Measurements from ENCODE around the gene ADGRG6.

The ADGRG6 gene

GRCh38 chr6:142386657-142387056 lies 84.8 kb downstream of the ADGRG6 start:
- no peak for DNase-seq (ENCODE audit: low read depth)

DNA sequence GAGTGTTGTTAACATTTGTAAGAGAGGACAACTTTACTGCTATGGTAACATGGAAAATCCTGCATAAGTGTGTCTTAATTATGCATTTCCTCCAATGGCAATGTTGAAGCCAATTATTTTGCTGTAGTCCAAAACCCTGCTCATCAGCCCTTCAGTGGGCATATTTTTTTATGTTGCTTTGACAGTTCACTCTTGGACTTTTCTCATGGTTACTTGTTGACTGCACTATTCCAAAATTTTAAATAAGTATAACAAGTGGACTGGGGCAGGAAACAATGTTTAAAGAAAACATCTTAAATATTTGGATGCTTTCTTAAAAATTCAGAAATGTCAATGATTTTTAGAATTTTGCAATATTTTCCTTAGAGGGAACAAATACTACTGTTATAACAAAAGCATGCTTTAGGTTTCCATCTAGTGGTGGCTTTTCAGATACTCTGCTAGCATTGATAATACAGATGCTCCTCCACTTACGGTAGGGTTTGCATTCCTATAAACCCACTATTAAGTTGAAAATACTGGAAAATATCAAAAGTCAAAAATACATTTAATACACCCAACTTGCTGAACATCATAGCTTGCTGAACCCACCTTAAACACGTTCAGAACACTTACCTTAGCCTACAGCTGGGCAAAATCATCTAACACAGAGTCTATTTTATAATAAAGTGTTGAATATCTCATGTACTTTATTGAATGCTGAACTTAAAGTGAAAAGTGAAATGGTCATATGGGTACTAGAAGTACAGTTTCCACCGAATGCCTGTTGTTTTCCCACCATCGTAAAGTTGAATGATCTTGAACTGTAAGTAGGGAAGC lies 86.4 kb downstream of the ADGRG6 start:
- TF ChIP-seq, protein P1, sequence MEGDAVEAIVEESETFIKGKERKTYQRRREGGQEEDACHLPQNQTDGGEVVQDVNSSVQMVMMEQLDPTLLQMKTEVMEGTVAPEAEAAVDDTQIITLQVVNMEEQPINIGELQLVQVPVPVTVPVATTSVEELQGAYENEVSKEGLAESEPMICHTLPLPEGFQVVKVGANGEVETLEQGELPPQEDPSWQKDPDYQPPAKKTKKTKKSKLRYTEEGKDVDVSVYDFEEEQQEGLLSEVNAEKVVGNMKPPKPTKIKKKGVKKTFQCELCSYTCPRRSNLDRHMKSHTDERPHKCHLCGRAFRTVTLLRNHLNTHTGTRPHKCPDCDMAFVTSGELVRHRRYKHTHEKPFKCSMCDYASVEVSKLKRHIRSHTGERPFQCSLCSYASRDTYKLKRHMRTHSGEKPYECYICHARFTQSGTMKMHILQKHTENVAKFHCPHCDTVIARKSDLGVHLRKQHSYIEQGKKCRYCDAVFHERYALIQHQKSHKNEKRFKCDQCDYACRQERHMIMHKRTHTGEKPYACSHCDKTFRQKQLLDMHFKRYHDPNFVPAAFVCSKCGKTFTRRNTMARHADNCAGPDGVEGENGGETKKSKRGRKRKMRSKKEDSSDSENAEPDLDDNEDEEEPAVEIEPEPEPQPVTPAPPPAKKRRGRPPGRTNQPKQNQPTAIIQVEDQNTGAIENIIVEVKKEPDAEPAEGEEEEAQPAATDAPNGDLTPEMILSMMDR (conservative IDR thresholded peaks at IDR 0.05; ENCODE audit: low read depth, low read length): peak; percentile 75
- no peak for DNase-seq (ENCODE audit: low read depth)
- no peak overlapping the region for H3K4me3 ChIP-seq (ENCODE audit: low read length)

More at GRCh38 chr6:142386657-142387056, 84.8 kb downstream of the ADGRG6 start:
- TF ChIP-seq, protein P1 (conservative IDR thresholded peaks at IDR 0.05; ENCODE audit: low read depth, low read length): no peak
- H3K4me3 ChIP-seq (ENCODE audit: low read length): no peak overlapping the region

DNA sequence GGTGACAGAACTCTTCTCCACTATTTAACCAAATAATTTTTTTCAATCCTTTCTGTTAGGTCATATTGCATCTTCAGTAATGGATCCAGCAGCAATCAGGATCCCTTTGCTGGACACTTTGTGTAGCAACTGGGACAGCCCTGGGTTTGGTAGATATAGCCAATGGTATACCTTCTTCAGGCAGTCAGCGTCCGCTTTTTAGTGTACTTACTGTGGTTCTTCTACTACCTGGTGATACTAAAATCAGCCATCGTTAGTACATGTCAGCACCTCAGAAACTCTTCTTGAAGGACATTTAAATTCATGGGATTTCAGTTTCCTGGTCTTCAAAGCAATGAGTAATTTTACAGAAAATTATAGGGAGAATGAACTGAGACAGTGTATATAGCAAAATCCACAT lies 93.5 kb downstream of the ADGRG6 start:
- no peak overlapping the region for H3K4me3 ChIP-seq (ENCODE audit: low read length)

DNA sequence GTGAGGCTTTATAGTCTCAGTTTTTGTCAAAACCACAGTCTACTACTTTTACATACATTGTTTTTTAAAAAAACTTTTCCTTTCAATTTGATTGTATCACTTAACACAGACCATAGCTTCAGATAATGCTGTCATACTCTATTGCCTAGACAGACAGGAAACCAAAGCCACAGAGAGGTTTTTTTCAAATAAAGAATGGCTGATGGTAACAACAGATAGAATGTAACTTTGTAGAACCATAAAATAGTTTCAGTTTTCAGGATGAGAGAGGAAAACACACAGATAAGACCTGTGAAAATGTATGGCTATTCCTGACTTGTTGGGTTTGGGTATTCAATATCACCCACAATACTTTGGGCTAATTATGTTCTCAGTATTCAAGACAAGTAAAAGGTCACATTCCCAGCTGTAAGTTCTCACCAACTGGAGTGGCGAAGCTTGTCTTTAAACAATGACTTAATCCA lies 94.0 kb downstream of the ADGRG6 start:
- DNase-seq (ENCODE audit: low read depth): no peak
- TF ChIP-seq, protein P1 (conservative IDR thresholded peaks at IDR 0.05; ENCODE audit: low read depth, low read length): no peak

More for the DNA sequence above, 93.5 kb downstream of the ADGRG6 start:
- TF ChIP-seq, protein P1 (conservative IDR thresholded peaks at IDR 0.05; ENCODE audit: low read depth, low read length): no peak
- DNase-seq (ENCODE audit: low read depth): no peak

DNA sequence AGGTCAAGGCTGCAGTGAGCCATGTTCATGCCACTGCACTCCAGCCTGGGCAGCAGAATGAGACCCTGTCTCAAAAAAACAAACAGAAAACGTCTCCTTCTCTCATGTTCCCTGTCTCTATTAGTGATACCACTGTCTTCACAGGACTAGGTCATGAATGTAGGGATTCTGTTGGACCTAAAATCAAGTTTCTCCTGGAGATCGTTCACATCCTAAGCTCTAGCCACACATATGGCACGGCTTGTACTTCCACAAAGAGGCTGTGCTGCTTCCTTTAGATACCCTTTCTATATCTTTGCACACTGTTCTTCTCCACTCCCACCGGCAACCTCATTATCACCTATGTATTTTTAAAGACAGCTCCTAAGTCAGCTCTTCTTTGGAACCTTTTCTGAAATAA lies 96.5 kb downstream of the ADGRG6 start:
- no peak overlapping the region for H3K4me3 ChIP-seq (ENCODE audit: low read length)
- TF ChIP-seq, protein P1 (conservative IDR thresholded peaks at IDR 0.05; ENCODE audit: low read depth, low read length): no peak
- no peak for DNase-seq (ENCODE audit: low read depth)

More for the DNA sequence above, 94.0 kb downstream of the ADGRG6 start:
- no peak overlapping the region for H3K4me3 ChIP-seq (ENCODE audit: low read length)

- TF ChIP-seq, protein P1 (conservative IDR thresholded peaks at IDR 0.05; ENCODE audit: low read depth, low read length): no peak
- H3K4me3 ChIP-seq (ENCODE audit: low read length): no peak overlapping the region
- no peak for DNase-seq (ENCODE audit: low read depth)
Measured at GRCh38 chr6:142399739-142400138, 97.9 kb downstream of the ADGRG6 start.

- no peak overlapping the region for H3K4me3 ChIP-seq (ENCODE audit: low read length)
- TF ChIP-seq, protein P1 (conservative IDR thresholded peaks at IDR 0.05; ENCODE audit: low read depth, low read length): no peak
- DNase-seq (ENCODE audit: low read depth): no peak
Measured at GRCh38 chr6:142400495-142400894, 98.7 kb downstream of the ADGRG6 start.
